Measurements from ENCODE around the gene HEATR1.

GRCh38 chr1:236568285-236568894 lies 35.9 kb downstream of the HEATR1 start:
- TF ChIP-seq CTCF (IDR thresholded peaks at IDR 0.05; ENCODE audit: low read depth, low read length): no peak
- no peak for TF ChIP-seq POLR2A (IDR thresholded peaks at IDR 0.05; ENCODE audit: extremely low read depth, insufficient read length)
- TF ChIP-seq MYC (IDR thresholded peaks at IDR 0.05; ENCODE audit: low read depth, low read length): no peak
- TF ChIP-seq MAX (IDR thresholded peaks at IDR 0.05; ENCODE audit: low read depth, low read length): no peak
